ENCODE data around the gene CRTC3.

- TF ChIP-seq CTCF (conservative IDR thresholded peaks at IDR 0.05; ENCODE audit: low read depth, low read length) (no peak), MAFK (IDR thresholded peaks at IDR 0.05; ENCODE audit: low read depth, low read length) (no peak), FOS (IDR thresholded peaks at IDR 0.05; ENCODE audit: low read depth, low read length) (no peak), POLR2A (IDR thresholded peaks at IDR 0.05; ENCODE audit: low read depth, low read length) (no peak), NFE2L2 (IDR thresholded peaks at IDR 0.05; ENCODE audit: low read depth, low read length) (no peak), RAD21 (IDR thresholded peaks at IDR 0.05; ENCODE audit: low read length) (no peak), CHD1 (IDR thresholded peaks at IDR 0.05; ENCODE audit: low read depth, low read length) (no peak), RCOR1 (IDR thresholded peaks at IDR 0.05; ENCODE audit: insufficient replicate concordance, low read length) (no peak), SMC3 (IDR thresholded peaks at IDR 0.05; ENCODE audit: low read depth, low read length) (no peak), RFX5 (IDR thresholded peaks at IDR 0.05; ENCODE audit: low read depth, low read length) (no peak), MXI1 (IDR thresholded peaks at IDR 0.05; ENCODE audit: borderline replicate concordance, low read depth, low read length) (no peak), MAZ (IDR thresholded peaks at IDR 0.05; ENCODE audit: borderline replicate concordance, low read depth, low read length) (no peak), USF2 (IDR thresholded peaks at IDR 0.05; ENCODE audit: low read depth, low read length) (no peak), BHLHE40 (IDR thresholded peaks at IDR 0.05; ENCODE audit: low read depth, low read length) (no peak)
These were observed 51.2 kb downstream of the CRTC3 start for GRCh38 chr15:90580946-90581345.
